Measurements from ENCODE around the gene KMT2C. TPM values are rescaled to one million over a fixed set of nuclear protein-coding genes. Genes with fewer than 3 reads are reported as not detected.
"Not testable (repeated sequence)": the region's sequence is repeated elsewhere in the genome, so short reads cannot be mapped to it uniquely, and the experiment has no call there.

Gene KMT2C
- total RNA-seq, 1 experiment from 2014 or later = 54.3 TPM

DNA sequence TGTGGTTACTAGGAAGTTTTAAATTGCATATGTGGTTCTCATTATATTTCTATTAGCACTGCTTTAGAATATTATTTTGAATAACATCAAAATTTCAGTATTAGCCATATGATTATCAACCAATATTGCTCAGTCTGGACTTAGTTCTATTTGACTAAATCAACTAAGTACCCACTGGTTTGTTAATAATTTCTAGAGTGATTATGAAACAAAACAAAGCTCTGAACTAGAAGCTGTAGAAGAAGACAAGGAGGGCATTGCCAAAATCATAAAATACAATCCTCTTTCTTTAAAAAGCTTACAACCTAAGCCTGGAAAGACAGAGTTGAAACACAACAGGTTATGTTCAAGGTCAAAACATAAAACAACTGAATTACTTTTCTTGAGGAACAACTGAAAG lies 204.7 kb downstream of the KMT2C start:
- Histone ChIP-seq H3F3A (ENCODE audit: insufficient read depth, low read depth) (no peaks in the 10 kb centered on the region), H3K79me2 (ENCODE audit: low read depth) (no peaks in the 10 kb centered on the region), H4K20me1 (ENCODE audit: insufficient read depth) (no peaks in the 10 kb centered on the region), H3K36me3 (ENCODE audit: low read depth) (no peaks in the 10 kb centered on the region), H3K27me3 (ENCODE audit: insufficient read depth, low read depth) (no peaks in the 10 kb centered on the region), H3K9me3 (ENCODE audit: insufficient read depth, low read depth) (no peaks in the 10 kb centered on the region), H3K9me2 (ENCODE audit: insufficient read depth) (no peaks in the 10 kb centered on the region), H3K4me2 (no peak overlapping the region), H2AFZ (no peak overlapping the region), H3K27ac (no peak overlapping the region), H3K4me3 (no peak overlapping the region), H3K4me1 (replicated peaks; ENCODE audit: insufficient read depth) (no peaks in the 10 kb centered on the region)
- DNase-seq = no peak
- POLR2A ChIA-PET (ENCODE audit: unreplicated experiment) = no interaction called here
- BruUV-seq (replicated peaks) = no TSS peak
- intact Hi-C loops (cut with micrococcal nuclease; ENCODE audit: unreplicated experiment) = no loop called here
- CTCF ChIA-PET = no interaction called here
- no peak for TF ChIP-seq EZH2 (IDR thresholded peaks at IDR 0.05; ENCODE audit: low read depth)
- TF ChIP-seq, protein P1, sequence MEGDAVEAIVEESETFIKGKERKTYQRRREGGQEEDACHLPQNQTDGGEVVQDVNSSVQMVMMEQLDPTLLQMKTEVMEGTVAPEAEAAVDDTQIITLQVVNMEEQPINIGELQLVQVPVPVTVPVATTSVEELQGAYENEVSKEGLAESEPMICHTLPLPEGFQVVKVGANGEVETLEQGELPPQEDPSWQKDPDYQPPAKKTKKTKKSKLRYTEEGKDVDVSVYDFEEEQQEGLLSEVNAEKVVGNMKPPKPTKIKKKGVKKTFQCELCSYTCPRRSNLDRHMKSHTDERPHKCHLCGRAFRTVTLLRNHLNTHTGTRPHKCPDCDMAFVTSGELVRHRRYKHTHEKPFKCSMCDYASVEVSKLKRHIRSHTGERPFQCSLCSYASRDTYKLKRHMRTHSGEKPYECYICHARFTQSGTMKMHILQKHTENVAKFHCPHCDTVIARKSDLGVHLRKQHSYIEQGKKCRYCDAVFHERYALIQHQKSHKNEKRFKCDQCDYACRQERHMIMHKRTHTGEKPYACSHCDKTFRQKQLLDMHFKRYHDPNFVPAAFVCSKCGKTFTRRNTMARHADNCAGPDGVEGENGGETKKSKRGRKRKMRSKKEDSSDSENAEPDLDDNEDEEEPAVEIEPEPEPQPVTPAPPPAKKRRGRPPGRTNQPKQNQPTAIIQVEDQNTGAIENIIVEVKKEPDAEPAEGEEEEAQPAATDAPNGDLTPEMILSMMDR (conservative IDR thresholded peaks at IDR 0.05) = no peak

DNA sequence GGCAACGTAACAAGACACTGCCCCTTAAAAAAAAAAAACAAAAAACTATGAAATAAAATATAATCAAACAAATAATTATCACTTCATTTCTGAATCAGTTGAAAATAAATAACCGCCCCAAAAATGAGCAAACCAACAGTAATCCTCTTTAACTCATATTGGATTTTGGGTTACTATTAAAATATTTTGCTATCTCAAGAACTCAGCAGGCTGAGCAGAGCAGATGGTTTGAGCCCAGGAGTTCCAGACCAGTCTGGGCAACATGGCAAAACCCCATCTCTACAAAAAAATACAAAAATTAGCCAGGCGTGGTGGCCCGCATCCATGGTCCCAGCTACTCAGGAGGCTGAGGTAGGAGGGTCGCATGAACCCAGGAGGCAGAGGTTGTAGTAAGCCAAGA lies 216.2 kb downstream of the KMT2C start:
- H3K36me3 ChIP-seq (ENCODE audit: low read depth); H3K27ac ChIP-seq; H3K27me3 ChIP-seq (ENCODE audit: insufficient read depth, low read depth); H3K4me1 ChIP-seq (replicated peaks; ENCODE audit: insufficient read depth); intact Hi-C loops (cut with micrococcal nuclease; ENCODE audit: unreplicated experiment); H3K9me2 ChIP-seq (ENCODE audit: insufficient read depth); H3K9me3 ChIP-seq (ENCODE audit: insufficient read depth, low read depth); DNase-seq; H3K4me2 ChIP-seq; H4K20me1 ChIP-seq (ENCODE audit: insufficient read depth); POLR2A ChIA-PET (ENCODE audit: unreplicated experiment); H3K4me3 ChIP-seq; BruUV-seq (replicated peaks); H3K79me2 ChIP-seq (ENCODE audit: low read depth); CTCF ChIA-PET; H2AFZ ChIP-seq; H3F3A ChIP-seq (ENCODE audit: insufficient read depth, low read depth): not testable (repeated sequence)

DNA sequence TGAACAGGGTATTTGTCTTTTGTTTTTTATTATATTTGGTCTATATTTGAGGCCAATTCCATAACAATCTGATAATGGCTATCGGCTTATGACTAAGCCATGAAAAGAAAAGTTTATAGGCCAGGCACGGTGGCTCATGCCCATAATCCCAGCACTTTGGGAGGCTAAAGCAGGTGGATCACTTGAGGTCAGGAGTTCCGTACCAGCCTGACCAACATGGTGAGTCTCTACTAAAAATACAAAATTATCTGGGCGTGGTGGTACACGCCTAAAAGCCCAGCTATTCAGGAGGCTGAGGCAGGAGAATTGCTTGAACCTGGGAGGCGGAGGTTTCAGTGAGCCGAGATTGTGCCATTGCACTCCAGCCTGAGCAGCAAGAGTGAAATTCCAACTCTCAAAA lies 227.0 kb downstream of the KMT2C start:
- H3K27me3 ChIP-seq (ENCODE audit: insufficient read depth, low read depth); H3K36me3 ChIP-seq (ENCODE audit: low read depth); H2AFZ ChIP-seq; H3F3A ChIP-seq (ENCODE audit: insufficient read depth, low read depth); H3K4me1 ChIP-seq (replicated peaks; ENCODE audit: insufficient read depth); H3K4me3 ChIP-seq; H3K27ac ChIP-seq; H3K4me2 ChIP-seq; H3K79me2 ChIP-seq (ENCODE audit: low read depth); H3K9me2 ChIP-seq (ENCODE audit: insufficient read depth); DNase-seq; H3K9me3 ChIP-seq (ENCODE audit: insufficient read depth, low read depth); CTCF ChIA-PET; H4K20me1 ChIP-seq (ENCODE audit: insufficient read depth); intact Hi-C loops (cut with micrococcal nuclease; ENCODE audit: unreplicated experiment); POLR2A ChIA-PET (ENCODE audit: unreplicated experiment); BruUV-seq (replicated peaks): not testable (repeated sequence)

DNA sequence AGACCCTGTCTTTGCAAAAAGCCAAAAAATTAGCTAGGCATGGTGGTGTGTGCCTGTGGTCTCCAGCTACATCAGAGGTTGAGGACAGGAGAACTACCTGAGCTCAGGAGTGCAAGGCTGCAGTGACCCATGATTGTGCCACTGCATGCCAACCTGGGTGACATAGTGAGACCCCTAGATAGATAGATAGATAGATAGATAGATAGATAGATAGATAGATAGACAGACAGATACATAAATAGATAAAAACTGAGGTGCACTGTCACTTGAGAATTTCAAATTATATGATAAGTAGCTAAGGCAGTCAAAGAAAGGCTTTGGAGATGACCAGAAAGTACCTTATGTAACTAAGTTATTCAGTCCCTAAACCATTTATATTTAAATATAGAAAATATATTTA lies 231.4 kb downstream of the KMT2C start:
- H3K4me3 ChIP-seq; H3K27ac ChIP-seq; H2AFZ ChIP-seq; H3K79me2 ChIP-seq (ENCODE audit: low read depth); H3K9me3 ChIP-seq (ENCODE audit: insufficient read depth, low read depth); DNase-seq; H3K9me2 ChIP-seq (ENCODE audit: insufficient read depth); H3K36me3 ChIP-seq (ENCODE audit: low read depth); H3K27me3 ChIP-seq (ENCODE audit: insufficient read depth, low read depth); H4K20me1 ChIP-seq (ENCODE audit: insufficient read depth); POLR2A ChIA-PET (ENCODE audit: unreplicated experiment); H3F3A ChIP-seq (ENCODE audit: insufficient read depth, low read depth); H3K4me2 ChIP-seq; BruUV-seq (replicated peaks); intact Hi-C loops (cut with micrococcal nuclease; ENCODE audit: unreplicated experiment); H3K4me1 ChIP-seq (replicated peaks; ENCODE audit: insufficient read depth): not testable (repeated sequence)
- CTCF ChIA-PET = interaction anchor here (0.6 kb wide), 1 partner anchor 338 kb away, joined by 4 read pairs; no protein-coding TSS in a partner anchor

DNA sequence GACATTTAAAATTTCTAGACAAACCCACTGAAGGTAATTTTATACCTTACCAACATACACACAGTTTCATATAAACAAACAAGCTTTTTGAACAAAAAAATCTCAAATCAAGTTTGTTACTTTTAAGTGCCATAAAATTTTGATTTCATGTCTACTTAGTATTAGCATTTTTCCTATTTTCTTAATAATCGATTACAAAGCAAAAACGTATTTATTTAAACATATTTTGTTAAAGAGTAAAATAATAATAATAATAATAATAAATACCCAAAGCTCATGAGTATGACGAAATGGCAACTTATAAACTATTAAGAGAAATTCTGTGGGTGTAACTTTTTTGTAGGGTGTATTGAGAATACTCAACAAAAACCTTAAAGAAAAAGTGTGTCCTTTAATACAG lies 232.7 kb downstream of the KMT2C start:
- intact Hi-C loops (cut with micrococcal nuclease; ENCODE audit: unreplicated experiment) = no loop called here
- H3K27ac ChIP-seq = no peak overlapping the region

More for the DNA sequence above, 232.7 kb downstream of the KMT2C start:
- H2AFZ ChIP-seq = no peak overlapping the region
- no peak for TF ChIP-seq EZH2 (IDR thresholded peaks at IDR 0.05; ENCODE audit: low read depth)
- TF ChIP-seq, protein P1 (conservative IDR thresholded peaks at IDR 0.05) = no peak
- H3K79me2 ChIP-seq (ENCODE audit: low read depth) = no peaks in the 10 kb centered on the region
- H3K4me2 ChIP-seq = no peak overlapping the region
- no peak for DNase-seq
- no peak overlapping the region for H3K4me3 ChIP-seq
- ChIA-PET CTCF (no interaction called here), POLR2A (ENCODE audit: unreplicated experiment) (interaction anchor here (0.5 kb wide), 1 partner anchor 153 kb away, joined by 3 read pairs; no protein-coding TSS in a partner anchor)
- peaks cover 8% of the 10 kb centered on the region; the same call in 1 of the 2 replicates for H3K36me3 ChIP-seq (ENCODE audit: low read depth)
- no peaks in the 10 kb centered on the region for H4K20me1 ChIP-seq (ENCODE audit: insufficient read depth)
- H3K9me3 ChIP-seq (ENCODE audit: insufficient read depth, low read depth) = no peaks in the 10 kb centered on the region
- H3K4me1 ChIP-seq (replicated peaks; ENCODE audit: insufficient read depth) = no peaks in the 10 kb centered on the region
- H3K27me3 ChIP-seq (ENCODE audit: insufficient read depth, low read depth) = no peaks in the 10 kb centered on the region
- no TSS peak for BruUV-seq (replicated peaks)
- no peaks in the 10 kb centered on the region for H3F3A ChIP-seq (ENCODE audit: insufficient read depth, low read depth)
- H3K9me2 ChIP-seq (ENCODE audit: insufficient read depth) = no peaks in the 10 kb centered on the region
